ENCODE measurements around the gene RASA3. TPM values are rescaled to one million over a fixed set of nuclear protein-coding genes. Genes with fewer than 3 reads are reported as not detected.

The RASA3 gene
- total RNA-seq, 2 donors from 2014 or later: 6.3 to 12.0 TPM

GRCh38 chr13:114062341-114062740, 70.1 kb downstream of the RASA3 start:
- H3K36me3 Mint-ChIP-seq (ENCODE audit: low read depth): no peaks in the 10 kb centered on the region
- TF ChIP-seq CTCF (conservative IDR thresholded peaks at IDR 0.05): no peak
- H3K4me1 ChIP-seq (ENCODE audit: control insufficient read depth, insufficient read depth, low read length): peaks cover 9% of the 10 kb centered on the region

GRCh38 chr13:114061744-114062143, 70.7 kb downstream of the RASA3 start:
- no peak for TF ChIP-seq CTCF (conservative IDR thresholded peaks at IDR 0.05)
- Mint-ChIP-seq H3K4me3 (no peak overlapping the region), H3K27me3 (ENCODE audit: insufficient read depth) (no peaks in the 10 kb centered on the region), H3K4me1 (peaks cover 12% of the 10 kb centered on the region), H3K9me3 (no peaks in the 10 kb centered on the region), H3K27ac (no peak overlapping the region), H3K36me3 (ENCODE audit: low read depth) (no peaks in the 10 kb centered on the region)
- Histone ChIP-seq H3K27me3 (ENCODE audit: control insufficient read depth, insufficient read depth, low read length, poor library complexity, severe bottlenecking) (no peaks in the 10 kb centered on the region), H3K36me3 (ENCODE audit: control insufficient read depth, insufficient read depth, low read length) (no peaks in the 10 kb centered on the region), H3K4me1 (ENCODE audit: control insufficient read depth, insufficient read depth, low read length) (peaks cover 9% of the 10 kb centered on the region), H3K27ac (ENCODE audit: low read depth, low read length) (no peak overlapping the region), H3K9ac (ENCODE audit: extremely low read depth, low read length, poor library complexity, severe bottlenecking) (no peak overlapping the region), H3K4me3 (ENCODE audit: low read length) (no peak overlapping the region), H3K9me3 (ENCODE audit: control insufficient read depth, low read length) (no peaks in the 10 kb centered on the region)
- DNase-seq: no peak
- WGBS, 2 experiments (ENCODE audit: insufficient coverage in 1 of 2, insufficient read length in 1 of 2): 92 to 95% methylated on average over 12 to 20 of the region's 20 CpGs

More at GRCh38 chr13:114062341-114062740, 70.1 kb downstream of the RASA3 start:
- no peaks in the 10 kb centered on the region for H3K9me3 ChIP-seq (ENCODE audit: control insufficient read depth, low read length)
- no peak for DNase-seq
- peaks cover 12% of the 10 kb centered on the region for H3K4me1 Mint-ChIP-seq
- no peak overlapping the region for H3K9ac ChIP-seq (ENCODE audit: extremely low read depth, low read length, poor library complexity, severe bottlenecking)
- WGBS, 2 experiments (ENCODE audit: insufficient coverage in 1 of 2, insufficient read length in 1 of 2): 92 to 96% methylated on average over 29 to 34 of the region's 34 CpGs
- H3K36me3 ChIP-seq (ENCODE audit: control insufficient read depth, insufficient read depth, low read length): no peaks in the 10 kb centered on the region
- no peak overlapping the region for H3K27ac Mint-ChIP-seq
- H3K4me3 Mint-ChIP-seq: no peak overlapping the region
- no peaks in the 10 kb centered on the region for H3K27me3 ChIP-seq (ENCODE audit: control insufficient read depth, insufficient read depth, low read length, poor library complexity, severe bottlenecking)
- no peak overlapping the region for H3K27ac ChIP-seq (ENCODE audit: low read depth, low read length)
- no peaks in the 10 kb centered on the region for H3K9me3 Mint-ChIP-seq
- H3K27me3 Mint-ChIP-seq (ENCODE audit: insufficient read depth): no peaks in the 10 kb centered on the region
- no peak overlapping the region for H3K4me3 ChIP-seq (ENCODE audit: low read length)

- no peak for TF ChIP-seq CTCF (conservative IDR thresholded peaks at IDR 0.05)
- H3K9ac ChIP-seq (ENCODE audit: extremely low read depth, low read length, poor library complexity, severe bottlenecking): no peak overlapping the region
- no peaks in the 10 kb centered on the region for H3K36me3 Mint-ChIP-seq (ENCODE audit: low read depth)
- 95 to 98% methylated on average over 10 to 18 of the region's 18 CpGs for WGBS, 2 experiments (ENCODE audit: insufficient coverage in 1 of 2, insufficient read length in 1 of 2)
- H3K4me1 Mint-ChIP-seq: peaks cover 12% of the 10 kb centered on the region
- no peaks in the 10 kb centered on the region for H3K9me3 Mint-ChIP-seq
- no peak overlapping the region for H3K27ac Mint-ChIP-seq
- peaks cover 9% of the 10 kb centered on the region for H3K4me1 ChIP-seq (ENCODE audit: control insufficient read depth, insufficient read depth, low read length)
- no peak overlapping the region for H3K4me3 Mint-ChIP-seq
- H3K36me3 ChIP-seq (ENCODE audit: control insufficient read depth, insufficient read depth, low read length): no peaks in the 10 kb centered on the region
- DNase-seq: no peak
- H3K27me3 ChIP-seq (ENCODE audit: control insufficient read depth, insufficient read depth, low read length, poor library complexity, severe bottlenecking): no peaks in the 10 kb centered on the region
- H3K27ac ChIP-seq (ENCODE audit: low read depth, low read length): peak overlapping the region; percentile 51
- H3K9me3 ChIP-seq (ENCODE audit: control insufficient read depth, low read length): no peaks in the 10 kb centered on the region
- H3K27me3 Mint-ChIP-seq (ENCODE audit: insufficient read depth): no peaks in the 10 kb centered on the region
- H3K4me3 ChIP-seq (ENCODE audit: low read length): no peak overlapping the region
Observed at GRCh38 chr13:114061047-114061446, 71.4 kb downstream of the RASA3 start.
